Measurements from ENCODE around the gene ANKFN1. TPM values are rescaled to one million over a fixed set of nuclear protein-coding genes. Genes with fewer than 3 reads are reported as not detected.

Gene ANKFN1
- total RNA-seq, 6 experiments from 2014 or later: 0.07 to 0.81 (median 0.45) TPM

- peak; percentile 27 for DNase-seq
- no peaks in the 10 kb centered on the region for H3K9me3 Mint-ChIP-seq
- no peaks in the 10 kb centered on the region for H3K27me3 Mint-ChIP-seq (ENCODE audit: insufficient read depth)
- H3K4me3 Mint-ChIP-seq: peak overlapping the region; percentile 73
- H3K27ac Mint-ChIP-seq: peak overlapping the region; percentile 84
- peaks cover 80% of the 10 kb centered on the region for H3K4me1 Mint-ChIP-seq (ENCODE audit: low read depth)
- TF ChIP-seq, protein P1, sequence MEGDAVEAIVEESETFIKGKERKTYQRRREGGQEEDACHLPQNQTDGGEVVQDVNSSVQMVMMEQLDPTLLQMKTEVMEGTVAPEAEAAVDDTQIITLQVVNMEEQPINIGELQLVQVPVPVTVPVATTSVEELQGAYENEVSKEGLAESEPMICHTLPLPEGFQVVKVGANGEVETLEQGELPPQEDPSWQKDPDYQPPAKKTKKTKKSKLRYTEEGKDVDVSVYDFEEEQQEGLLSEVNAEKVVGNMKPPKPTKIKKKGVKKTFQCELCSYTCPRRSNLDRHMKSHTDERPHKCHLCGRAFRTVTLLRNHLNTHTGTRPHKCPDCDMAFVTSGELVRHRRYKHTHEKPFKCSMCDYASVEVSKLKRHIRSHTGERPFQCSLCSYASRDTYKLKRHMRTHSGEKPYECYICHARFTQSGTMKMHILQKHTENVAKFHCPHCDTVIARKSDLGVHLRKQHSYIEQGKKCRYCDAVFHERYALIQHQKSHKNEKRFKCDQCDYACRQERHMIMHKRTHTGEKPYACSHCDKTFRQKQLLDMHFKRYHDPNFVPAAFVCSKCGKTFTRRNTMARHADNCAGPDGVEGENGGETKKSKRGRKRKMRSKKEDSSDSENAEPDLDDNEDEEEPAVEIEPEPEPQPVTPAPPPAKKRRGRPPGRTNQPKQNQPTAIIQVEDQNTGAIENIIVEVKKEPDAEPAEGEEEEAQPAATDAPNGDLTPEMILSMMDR (IDR thresholded peaks at IDR 0.05): no peak
- no peaks in the 10 kb centered on the region for H3K36me3 Mint-ChIP-seq (ENCODE audit: low read depth)
Measured at GRCh38 chr17:56173958-56174835, 20.9 kb downstream of the ANKFN1 start.

- H3K4me3 Mint-ChIP-seq: peak overlapping the region; percentile 73; the same call in 1 of the 2 replicates
- no peak for DNase-seq
- H3K4me1 Mint-ChIP-seq (ENCODE audit: low read depth): peaks cover 87% of the 10 kb centered on the region
- H3K36me3 Mint-ChIP-seq (ENCODE audit: low read depth): no peaks in the 10 kb centered on the region
- TF ChIP-seq, protein P1 (IDR thresholded peaks at IDR 0.05): no peak
- no peaks in the 10 kb centered on the region for H3K9me3 Mint-ChIP-seq
- no peaks in the 10 kb centered on the region for H3K27me3 Mint-ChIP-seq (ENCODE audit: insufficient read depth)
- peak overlapping the region; percentile 84 for H3K27ac Mint-ChIP-seq
Measured at GRCh38 chr17:56175299-56175955, 22.2 kb downstream of the ANKFN1 start.

- Mint-ChIP-seq H3K9me3 (no peaks in the 10 kb centered on the region), H3K27me3 (ENCODE audit: insufficient read depth) (no peaks in the 10 kb centered on the region), H3K27ac (peak overlapping the region; percentile 84), H3K36me3 (ENCODE audit: low read depth) (no peaks in the 10 kb centered on the region), H3K4me3 (no peak overlapping the region), H3K4me1 (ENCODE audit: low read depth) (peaks cover 82% of the 10 kb centered on the region)
- TF ChIP-seq, protein P1 (IDR thresholded peaks at IDR 0.05): peak; percentile 35; the same call in 1 of the 2 replicates
- peak; percentile 53 for DNase-seq
Measured at GRCh38 chr17:56176091-56176490, 22.8 kb downstream of the ANKFN1 start.

DNA sequence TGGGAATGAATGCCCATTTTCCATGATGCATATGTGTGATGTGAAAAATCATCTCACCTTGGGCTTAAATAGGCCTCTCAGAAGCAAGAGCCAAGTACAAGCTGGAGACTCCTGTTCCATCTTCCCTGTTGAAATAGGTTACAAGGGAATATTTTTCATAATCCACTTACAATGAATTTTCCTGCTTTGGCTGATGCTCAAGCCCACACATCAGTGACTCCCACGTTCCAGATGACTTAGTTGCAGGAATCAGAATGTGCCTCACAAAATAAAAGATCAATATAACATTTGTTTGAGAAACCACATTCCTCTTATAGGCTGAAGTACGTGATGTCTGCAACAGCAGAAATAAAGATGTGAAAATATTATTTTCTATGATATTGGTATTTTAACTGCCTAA, 24.1 kb downstream of the ANKFN1 start:
- DNase-seq: no peak
- Mint-ChIP-seq H3K27ac (no peak overlapping the region), H3K36me3 (ENCODE audit: low read depth) (no peaks in the 10 kb centered on the region), H3K27me3 (ENCODE audit: insufficient read depth) (no peaks in the 10 kb centered on the region), H3K9me3 (no peaks in the 10 kb centered on the region), H3K4me3 (no peak overlapping the region), H3K4me1 (ENCODE audit: low read depth) (peaks cover 76% of the 10 kb centered on the region)
- TF ChIP-seq, protein P1 (IDR thresholded peaks at IDR 0.05): no peak

DNA sequence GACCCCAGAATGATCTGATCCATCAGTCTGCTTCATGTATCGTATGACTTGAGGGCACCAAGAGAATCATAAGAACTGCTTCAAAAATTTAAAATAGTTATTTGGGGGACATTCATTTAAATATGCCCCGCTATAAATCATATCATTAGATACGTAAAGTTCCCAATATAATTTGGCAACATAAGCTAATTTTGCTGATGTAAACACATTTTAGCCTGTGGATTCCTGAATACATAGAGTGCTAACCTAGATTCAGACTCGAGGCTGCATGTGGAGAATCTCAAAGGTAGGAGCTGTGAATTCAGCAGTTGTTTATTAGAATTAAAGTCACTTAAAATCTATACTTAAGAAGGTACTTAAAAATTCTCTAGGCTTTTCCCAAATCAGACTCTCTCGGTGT, 24.9 kb downstream of the ANKFN1 start:
- no peaks in the 10 kb centered on the region for H3K27me3 Mint-ChIP-seq (ENCODE audit: insufficient read depth)
- peaks cover 71% of the 10 kb centered on the region for H3K4me1 Mint-ChIP-seq (ENCODE audit: low read depth)
- no peak overlapping the region for H3K27ac Mint-ChIP-seq
- no peaks in the 10 kb centered on the region for H3K9me3 Mint-ChIP-seq
- no peak overlapping the region for H3K4me3 Mint-ChIP-seq
- peaks cover 6% of the 10 kb centered on the region for H3K36me3 Mint-ChIP-seq (ENCODE audit: low read depth)
- TF ChIP-seq, protein P1 (IDR thresholded peaks at IDR 0.05): no peak
- DNase-seq: no peak

Data from HFFc6 (cell line).